HG02642 (cell line): ENCODE measurements around the gene NINJ2.
"Not testable (repeated sequence)": the region's sequence is repeated elsewhere in the genome, so short reads cannot be mapped to it uniquely, and the experiment has no call there.

Experiments
- ATAC-seq: cut with Tn5 transposase; IDR thresholded peaks from one replicate; pipeline ENCODE4 v1.9.1; 2021; ENCODE audit warnings: mild to moderate bottlenecking; ENCODE audit not compliant: unreplicated experiment, poor library complexity

NINJ2 gene

DNA sequence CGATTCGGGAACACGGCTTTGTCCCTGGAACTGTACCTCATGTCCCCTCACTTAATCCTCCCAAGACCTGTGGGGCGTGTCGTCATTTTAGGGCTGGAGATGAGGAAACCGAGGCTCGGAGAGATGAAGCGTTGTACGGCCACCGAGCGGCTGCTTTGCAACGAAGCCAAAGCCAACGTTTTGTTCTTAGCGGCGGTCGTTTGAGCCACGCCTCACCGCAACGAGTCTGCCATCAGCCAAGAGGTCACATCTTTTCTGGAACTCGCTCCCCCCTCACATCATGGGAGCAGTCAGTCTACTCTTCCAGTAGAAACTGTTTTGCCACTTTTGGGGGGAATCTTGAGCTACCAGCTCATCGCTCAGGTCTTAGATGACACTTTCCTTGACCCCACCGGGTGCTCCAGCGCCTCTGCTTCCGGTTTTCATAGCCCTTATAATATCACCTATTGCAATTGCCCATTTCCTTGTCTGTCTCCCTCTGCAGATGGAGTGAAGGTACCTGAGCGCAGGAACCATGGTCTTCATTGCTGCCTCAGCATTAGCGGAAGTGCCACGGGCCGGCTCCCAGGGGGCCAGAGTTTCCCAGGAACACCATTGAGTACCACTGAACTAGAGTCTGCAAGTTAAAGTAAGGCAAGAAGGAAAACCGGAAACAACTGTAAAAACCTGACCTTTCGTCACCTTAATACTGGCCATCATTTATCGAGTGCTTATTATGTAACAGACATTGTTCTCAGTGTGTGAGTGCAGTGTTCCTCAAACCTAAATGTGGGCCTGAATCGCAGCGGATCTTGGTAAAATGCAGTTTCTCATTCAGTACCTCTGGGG lies 19.6 kb downstream of the NINJ2 start:
- ATAC-seq = peak; percentile 2

DNA sequence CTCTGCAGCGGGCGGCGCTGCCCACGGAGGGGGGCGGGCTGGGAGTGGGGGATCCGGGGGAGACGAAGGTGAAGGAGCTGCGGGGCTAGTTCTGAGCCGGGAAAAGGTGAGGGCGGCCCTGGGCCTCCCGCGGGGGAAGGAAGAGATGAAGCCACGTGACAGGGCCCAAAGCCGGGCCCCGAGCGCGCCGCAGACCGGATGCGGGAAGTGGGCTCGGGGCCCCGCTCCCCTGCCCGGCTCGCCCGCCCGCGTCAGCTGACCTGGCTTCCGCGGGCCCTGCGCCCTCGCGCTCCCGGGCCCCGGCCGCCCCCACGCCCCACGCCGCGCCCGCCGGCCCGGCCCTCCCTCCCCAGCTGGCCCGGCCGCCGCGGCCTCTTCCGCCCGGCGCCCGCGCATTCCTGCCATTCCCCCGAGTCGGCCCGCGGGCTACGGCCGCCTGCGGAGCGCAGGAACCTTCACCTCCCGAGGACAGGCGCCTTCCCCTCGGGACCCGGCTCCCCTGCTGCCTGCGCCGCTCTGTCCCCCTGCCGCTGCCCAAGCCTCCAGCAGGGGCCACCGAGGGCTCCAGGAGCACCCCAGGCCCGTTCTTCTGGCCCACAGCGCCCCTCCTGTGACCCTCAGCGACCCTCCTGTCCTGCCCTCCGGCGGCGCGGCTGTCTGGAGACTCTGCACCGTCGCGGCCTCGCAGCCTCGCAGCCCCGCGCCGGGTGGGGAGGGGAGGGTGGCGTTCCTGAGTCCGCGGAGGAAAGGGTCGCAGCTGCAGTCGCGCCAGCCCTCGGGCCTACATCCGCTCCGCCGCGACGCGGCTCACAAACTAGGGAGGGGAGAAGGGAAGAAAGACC lies 20.4 kb downstream of the NINJ2 start:
- peak; percentile 77 for ATAC-seq

DNA sequence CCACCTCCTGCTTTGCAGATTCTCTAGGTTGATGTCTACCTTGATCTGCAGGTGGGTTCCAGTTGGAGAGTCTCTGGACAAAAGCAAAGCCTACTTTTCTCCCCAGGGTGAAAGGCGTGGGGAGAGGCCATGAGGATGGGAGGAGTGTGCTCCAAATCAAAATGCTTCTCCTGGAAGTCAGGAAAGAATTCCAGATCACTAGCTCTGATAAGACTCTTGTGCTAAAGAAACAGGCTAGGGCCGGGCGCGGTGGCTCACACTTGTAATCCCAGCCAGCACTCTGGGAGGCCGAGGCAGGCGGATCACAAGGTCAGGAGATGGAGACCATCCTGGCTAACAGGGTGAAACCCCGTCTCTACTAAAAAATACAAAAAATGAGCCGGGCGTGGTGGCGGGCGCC lies 21.9 kb downstream of the NINJ2 start:
- not testable (repeated sequence) for ATAC-seq

DNA sequence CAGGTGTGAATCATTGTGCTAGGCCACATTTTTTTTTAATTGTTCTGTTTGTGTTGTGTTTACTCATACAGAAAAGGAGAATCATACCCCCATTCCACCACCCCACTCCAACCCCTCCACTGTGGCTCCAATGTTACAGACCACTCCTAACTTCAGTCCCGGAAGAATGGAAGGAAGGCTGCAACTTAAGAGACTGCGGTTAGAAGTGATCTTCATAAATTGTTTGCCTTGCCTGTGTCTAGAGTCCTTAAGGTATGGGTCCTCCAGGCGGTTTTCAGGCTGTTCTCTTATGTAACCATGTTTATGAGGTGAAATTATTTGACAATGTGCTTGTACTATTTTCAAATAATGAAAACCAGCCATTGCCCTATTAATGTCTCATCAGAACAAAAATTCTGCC lies 22.5 kb downstream of the NINJ2 start:
- no peak for ATAC-seq

DNA sequence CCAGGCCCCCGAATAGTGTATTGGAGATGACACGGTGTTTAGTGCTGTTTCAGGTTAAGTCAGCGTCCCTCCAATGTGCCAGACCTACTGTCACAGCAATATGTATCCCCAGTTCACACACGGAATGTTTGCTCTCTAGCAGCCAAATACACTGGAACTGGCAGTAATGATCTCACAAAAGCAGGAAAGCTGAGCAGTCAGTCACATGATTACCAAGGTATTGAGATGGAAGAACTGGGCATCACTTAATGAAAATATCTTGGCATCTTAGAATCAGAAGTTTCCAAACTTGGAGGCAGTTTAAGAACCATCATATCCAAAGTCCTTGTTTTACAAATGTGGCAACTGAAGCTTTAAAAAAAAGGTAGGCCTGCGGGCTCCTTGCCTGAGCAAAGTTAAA lies 23.3 kb downstream of the NINJ2 start:
- ATAC-seq = no peak

DNA sequence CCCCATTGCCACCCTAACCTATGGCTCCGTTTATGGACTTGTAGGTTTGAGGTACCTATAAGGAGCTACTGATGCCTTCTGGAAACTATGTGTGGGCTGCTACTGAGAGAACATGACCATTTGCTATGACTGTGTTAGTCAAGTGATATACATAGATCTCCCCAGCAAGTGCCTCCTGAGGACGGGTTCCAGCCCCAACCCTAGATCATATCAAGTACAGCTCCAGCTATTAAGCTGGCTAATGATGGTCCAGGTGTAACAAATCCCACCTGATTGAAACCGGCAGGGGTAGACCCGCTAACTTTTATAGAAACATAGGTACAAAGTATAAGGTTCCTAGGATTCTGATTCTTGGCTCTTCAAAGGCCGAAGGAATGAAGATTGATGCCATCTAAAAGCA lies 23.7 kb downstream of the NINJ2 start:
- no peak for ATAC-seq

DNA sequence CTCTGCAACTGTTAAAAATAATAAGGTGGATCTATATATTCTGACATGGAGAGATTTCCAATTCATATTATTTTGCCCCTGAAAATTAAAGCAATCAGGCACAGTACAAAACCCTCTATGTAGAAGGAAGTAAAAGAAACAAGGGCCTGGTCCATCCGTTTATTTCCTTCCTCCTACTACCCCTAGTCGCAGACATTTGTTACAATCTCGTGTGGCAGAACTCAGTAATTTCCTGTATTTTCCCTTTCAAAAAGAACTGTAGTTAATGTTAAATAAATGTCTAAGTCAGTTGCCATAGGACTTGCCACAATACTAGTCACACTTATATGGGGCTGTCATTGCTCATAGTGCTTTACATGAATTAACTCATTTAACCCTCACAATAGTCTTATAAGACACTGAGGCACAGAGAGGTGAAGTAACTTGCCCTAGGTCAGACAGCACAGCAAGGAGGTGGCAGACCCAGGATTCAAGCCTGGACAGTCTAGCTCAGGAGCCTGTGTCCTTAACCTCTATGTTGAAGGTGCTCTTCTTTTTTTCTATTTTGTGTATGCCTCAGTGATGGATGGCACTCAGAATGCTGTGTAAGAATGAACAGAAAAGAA lies 24.2 kb downstream of the NINJ2 start:
- no peak for ATAC-seq

DNA sequence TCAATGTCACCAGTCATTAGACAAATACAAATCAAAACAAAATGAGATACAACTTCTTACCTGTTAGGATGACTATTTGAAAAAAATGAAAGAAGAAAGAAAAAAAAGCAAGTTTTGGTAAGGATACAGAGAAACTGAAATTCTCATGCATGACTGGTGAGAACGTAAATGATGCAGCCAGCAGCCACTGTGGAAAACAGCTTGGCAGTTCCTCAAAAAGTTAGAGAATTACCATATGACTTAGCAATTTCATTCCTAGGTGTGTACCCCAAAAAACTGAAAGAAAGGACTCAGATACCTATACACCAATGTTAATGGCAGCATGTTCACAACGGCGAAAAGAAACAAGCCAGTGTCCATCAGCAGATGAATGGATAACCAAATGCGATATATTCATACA lies 26.6 kb downstream of the NINJ2 start:
- ATAC-seq = no peak

DNA sequence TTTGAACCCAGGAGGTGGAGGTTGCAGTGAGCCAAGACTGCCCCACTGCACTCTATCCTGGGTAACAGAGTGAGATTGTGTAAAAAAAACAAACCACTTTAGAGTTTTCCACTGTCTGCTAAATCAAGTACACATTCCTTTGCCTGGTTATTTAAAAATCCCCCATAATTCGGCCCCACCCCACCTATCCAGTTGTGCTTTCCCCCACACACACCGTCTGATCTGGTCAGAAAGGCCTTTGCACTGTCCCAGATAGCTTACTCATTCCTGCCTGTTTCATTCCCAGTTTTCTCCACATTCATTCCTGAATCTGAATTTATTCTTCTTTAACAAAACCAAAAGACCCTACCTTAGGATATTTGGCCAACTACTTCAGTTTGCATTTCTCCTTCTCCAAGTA lies 29.5 kb downstream of the NINJ2 start:
- ATAC-seq = no peak

DNA sequence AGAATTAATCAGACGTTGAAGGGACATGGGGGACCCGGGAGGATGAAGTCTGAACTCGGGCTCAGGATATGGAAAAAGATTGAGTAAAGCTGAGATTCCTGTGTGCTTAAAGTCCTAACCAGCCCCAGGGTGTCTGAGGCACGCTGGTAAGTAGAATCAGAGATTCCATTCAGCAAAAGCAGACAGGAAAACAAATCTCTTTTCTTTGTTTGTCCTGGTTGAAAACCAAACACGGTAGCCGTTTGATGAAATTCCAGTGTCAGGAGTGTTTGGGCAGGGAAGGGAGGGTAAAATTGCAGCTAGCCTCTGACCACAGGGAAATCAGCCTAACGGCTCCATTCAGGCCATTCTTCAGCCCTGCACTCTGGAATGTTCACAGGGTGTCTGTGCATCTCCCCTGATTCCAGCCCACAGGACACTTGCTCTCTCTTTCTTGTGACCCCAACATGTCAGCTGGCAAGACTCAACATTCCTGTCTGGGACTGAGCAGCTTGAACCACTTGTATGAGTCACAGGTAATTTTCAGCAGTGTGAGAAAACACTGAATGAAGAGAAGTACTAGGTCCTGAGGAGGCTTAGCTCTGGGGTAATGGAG lies 31.0 kb downstream of the NINJ2 start:
- ATAC-seq = no peak

DNA sequence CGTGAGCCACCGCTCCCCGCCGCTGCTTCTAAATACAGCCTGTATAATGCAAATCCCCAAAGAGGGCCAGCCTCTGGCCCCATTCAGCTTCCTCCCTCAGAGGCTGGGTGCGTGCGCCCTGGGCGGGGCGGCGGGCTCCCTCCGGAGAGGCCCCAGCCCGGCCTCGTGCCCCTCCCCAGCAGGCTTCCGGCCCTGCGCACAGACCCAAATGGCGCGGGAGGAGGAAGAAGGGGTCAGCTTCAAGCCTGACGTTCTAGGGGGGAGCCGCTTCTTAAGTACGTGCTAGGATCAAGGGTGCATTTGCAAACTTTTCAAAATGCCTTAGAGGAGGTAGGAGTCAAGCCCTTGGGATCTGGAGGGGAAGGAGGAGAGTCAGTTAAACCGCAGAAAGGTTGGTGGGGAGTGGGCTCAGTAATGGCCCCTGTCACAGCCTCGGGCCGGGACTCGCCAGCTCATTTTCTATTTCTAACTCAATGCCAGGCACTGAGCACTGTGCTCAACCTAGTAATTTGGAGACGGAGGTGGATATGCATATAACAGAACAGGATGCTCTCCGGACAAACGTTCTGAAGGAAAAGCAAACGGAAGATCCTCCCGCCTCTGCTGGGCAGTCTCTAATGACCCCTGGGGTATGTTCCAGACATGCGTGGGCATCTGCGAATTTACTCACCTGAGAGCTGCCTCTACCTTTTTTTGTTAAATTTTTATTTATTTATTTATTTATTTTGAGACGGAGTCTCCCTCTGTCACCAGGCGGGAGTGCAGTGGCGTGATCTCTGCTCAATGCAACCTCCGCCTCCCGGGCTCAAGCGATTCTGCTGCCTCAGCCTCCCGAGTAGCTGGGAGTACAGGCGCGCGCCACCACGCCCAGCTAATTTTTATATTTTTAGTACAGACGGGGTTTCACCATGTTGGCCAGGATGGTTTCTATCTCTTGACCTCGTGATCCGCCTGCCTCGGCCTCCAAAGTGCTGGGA lies 32.3 kb downstream of the NINJ2 start:
- peak; percentile 96 for ATAC-seq

DNA sequence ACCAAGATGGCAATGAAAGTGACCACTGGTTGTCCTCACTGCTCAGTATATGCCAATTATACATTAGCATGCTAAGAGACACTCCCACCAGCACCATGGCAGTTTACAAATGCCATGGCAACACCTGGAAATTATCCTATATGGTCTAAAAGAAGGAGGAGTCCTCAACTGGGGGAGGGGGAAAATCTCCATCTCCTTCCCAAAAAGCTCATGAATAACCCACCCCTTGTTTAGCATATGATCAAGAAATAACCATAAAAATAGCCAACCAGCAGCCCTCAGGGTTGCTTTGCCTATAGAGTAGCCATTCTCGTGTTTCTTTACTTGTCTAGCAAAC lies 34.5 kb downstream of the NINJ2 start:
- not testable (repeated sequence) for ATAC-seq

DNA sequence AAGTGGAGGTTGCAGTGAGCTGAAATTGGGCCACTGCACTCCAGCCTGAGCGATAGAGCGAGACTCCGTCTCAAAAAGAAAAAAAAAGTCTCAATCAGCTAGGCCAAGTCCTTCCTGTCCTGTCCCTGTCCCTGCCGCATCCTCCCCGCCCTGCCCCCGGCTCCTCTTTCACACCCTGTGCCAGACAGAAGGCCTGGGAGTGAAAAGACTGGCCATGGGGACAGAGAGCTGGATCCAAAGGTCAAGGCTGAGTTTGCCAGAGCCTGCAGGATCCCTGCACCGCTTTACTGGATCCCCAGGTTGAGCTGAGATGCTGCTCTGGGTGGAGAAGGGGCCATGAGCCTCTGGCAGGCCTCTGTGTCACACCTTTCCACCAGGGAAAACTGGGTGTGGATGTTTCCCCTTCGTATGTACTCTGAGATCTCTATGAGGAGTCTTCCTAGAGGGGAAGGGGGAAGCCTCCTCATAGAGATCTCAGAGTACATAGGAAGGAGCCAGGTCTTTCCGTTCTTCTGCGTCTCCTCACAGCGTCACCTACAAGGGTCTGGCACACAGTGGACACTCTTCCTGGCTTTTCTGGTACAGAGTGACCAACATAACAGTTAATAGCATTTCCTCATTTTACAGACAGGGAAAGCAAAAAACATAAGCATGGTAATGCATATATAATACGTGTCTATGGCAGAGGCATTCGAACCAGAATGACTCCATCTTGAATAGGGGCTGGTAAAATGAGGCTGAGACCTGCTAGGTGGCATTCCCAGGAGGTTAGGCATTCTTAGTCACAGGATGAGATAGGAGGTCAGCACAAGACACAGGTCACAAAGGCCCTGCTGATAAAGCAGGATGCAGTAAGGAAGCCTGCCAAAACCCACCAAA lies 35.1 kb downstream of the NINJ2 start:
- no peak for ATAC-seq

DNA sequence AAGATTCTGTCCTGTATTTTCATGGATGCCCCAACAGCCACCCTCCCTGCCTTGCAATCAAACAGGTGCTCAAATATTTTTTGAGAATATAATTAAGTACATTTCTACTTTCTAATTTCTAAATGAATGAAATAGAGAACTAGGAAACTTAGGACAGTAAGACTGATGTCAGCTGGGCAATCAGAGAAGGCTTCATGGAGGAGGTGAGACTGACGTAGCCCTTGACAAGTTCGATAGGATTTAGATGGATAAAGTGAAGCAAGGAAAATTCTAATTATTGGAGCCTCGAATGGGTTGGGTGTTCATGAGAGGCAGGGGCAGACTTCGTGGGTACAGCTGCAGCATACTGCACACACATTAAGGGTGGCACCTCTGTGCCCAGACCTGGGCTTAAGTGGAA lies 36.0 kb downstream of the NINJ2 start:
- no peak for ATAC-seq

DNA sequence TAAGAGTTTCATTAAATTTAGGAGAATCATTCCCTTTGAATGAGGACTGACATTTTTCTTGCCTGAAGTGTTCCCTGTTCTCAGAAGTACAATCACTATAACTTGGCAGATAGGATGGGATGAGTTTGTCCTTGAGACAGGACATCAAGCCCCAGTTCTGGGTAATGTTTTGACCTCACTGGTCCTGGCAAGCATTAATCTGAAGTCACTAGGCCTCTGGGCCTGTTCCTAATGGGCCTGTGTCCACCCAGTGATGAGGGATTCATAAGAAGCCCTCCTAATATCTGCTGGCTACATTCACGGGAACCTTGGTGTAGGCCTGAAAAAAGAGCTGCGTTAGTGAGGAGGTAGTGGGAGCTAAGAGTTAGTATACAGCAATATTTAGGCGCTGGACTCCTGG lies 37.2 kb downstream of the NINJ2 start:
- ATAC-seq = no peak

DNA sequence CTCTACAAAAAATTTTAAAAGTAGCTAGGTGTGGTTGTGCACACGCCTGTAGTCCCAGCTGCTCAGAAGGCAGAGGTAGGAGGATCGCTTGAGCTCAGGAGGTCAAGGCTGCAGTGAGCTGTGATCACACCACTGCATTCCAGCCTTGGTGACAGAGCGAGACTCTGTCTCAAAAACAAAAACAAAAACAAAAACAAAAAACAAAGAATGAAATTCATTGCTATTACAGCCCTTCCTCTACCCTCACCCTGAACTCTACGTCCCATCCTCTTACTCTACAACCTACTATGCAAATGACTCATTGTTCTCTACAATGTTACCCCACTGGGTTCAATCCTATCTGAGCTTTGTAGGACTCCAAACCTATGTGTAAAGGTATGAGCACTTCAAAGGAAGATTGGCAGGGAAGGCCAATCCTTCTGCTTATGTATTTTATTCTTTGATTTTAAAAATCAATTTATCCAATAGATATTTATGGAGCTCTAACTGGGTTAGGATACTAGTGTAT lies 39.3 kb downstream of the NINJ2 start:
- ATAC-seq = no peak

DNA sequence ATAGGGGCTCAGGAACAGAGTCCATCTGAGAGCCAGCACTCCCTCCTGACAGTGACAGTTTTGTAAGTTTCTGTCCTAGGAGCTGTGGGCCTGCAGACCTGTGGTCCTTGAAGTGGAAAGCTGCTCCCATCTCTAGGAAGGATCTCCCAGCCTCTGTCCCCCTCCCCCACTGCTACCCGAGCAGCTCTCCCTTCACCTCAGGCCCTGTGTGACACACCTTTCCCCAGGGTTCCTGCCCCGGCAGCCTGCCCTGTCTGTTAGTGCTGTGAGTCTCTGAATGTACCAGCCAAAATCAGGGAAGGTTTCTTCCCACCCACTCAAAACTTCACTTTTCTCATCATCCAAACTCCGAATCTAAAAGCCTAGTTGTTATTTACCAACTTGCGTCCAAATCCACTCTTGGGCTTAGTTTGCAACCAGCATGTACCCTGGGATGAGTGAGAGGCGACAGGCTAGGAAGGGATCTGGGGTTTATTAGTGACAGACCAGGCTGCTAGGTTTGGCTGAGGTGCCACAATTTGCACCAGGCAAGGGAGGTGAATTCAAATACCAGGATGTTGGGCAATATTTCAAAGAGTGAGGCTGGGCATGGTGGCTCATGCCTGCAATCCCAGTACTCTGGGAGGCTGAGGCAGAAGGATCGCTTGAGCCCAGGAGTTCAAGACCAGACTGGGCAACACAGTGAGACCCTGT lies 39.9 kb downstream of the NINJ2 start:
- ATAC-seq = no peak

DNA sequence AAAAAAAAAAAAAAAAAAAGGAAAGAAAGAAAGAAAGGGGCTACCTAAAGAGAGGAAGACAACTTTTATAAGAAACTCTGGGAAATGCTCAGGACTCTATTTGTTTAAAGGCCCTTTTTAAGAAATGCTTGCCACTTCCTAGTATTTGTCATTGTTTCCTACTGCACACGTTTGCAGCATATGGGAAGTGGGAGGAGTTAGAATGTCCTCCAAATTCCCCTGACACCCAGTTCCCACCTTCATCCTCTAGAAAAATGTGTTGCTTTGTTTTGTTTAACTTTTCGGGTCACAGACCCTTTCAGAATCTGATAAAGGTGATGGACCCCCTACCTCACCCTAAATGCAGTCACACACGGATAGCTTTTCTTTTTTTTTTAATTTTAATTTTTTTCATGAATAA lies 40.8 kb downstream of the NINJ2 start:
- ATAC-seq = no peak
